HEK293 (cell line): ENCODE results near the gene CSRP1.
A peak's percentile ranks its signal among the peaks of the same experiment; 100 is the strongest.

ENCODE experiments used
- BCL11A ChIP-seq: fragments of 450-650 bp; formaldehyde crosslinking; IDR thresholded peaks from 2 replicates; pipeline ENCODE4 v1.5.1; 2016; ENCODE audit warnings: low read depth, missing biosample characterization, missing genetic modification characterization
- BCL11B ChIP-seq: fragments of 450-650 bp; formaldehyde crosslinking; IDR thresholded peaks from 2 replicates; pipeline ENCODE4 v1.5.1; 2016; ENCODE audit warnings: low read depth, missing biosample characterization, missing genetic modification characterization
- GFI1B ChIP-seq: fragments of 450-650 bp; formaldehyde crosslinking; IDR thresholded peaks from 2 replicates; pipeline ENCODE4 v1.5.1; 2016; ENCODE audit warnings: missing biosample characterization, missing genetic modification characterization
- GLI4 ChIP-seq: fragments of 450-650 bp; formaldehyde crosslinking; IDR thresholded peaks from 2 replicates; pipeline ENCODE4 v1.5.1; 2016; ENCODE audit warnings: missing biosample characterization, missing genetic modification characterization
- HOXC10 ChIP-seq: sonication (generic); formaldehyde crosslinking; IDR thresholded peaks from 2 replicates; pipeline ENCODE4 v1.8.1; 2023; ENCODE audit warnings: mild to moderate bottlenecking, missing genetic modification reagents
- KLF9 ChIP-seq: fragments of 450-650 bp; formaldehyde crosslinking; IDR thresholded peaks from 2 replicates; pipeline ENCODE4 v1.5.1; 2016; ENCODE audit warnings: missing biosample characterization, missing genetic modification characterization, low read depth
- MEIS1 ChIP-seq: sonication (generic); formaldehyde crosslinking; IDR thresholded peaks from 2 replicates; pipeline ENCODE4 v1.8.1; 2022; ENCODE audit warnings: missing genetic modification reagents, mild to moderate bottlenecking, borderline replicate concordance
- MZF1 ChIP-seq: fragments of 450-650 bp; formaldehyde crosslinking; IDR thresholded peaks from 2 replicates; pipeline ENCODE4 v1.5.1; 2017; ENCODE audit warnings: missing biosample characterization, missing genetic modification characterization, borderline replicate concordance
- SP3 ChIP-seq: fragments of 450-650 bp; formaldehyde crosslinking; IDR thresholded peaks from 2 replicates; pipeline ENCODE4 v1.5.1; 2016; ENCODE audit warnings: missing biosample characterization, missing genetic modification characterization
- ZBTB7A ChIP-seq: fragments of 450-650 bp; formaldehyde crosslinking; IDR thresholded peaks from 2 replicates; pipeline ENCODE4 v1.5.1; 2016; ENCODE audit warnings: low read depth, missing biosample characterization, missing genetic modification characterization
- ZBTB8A ChIP-seq: fragments of 450-650 bp; formaldehyde crosslinking; IDR thresholded peaks from 2 replicates; pipeline ENCODE4 v1.5.1; 2016; ENCODE audit warnings: missing biosample characterization, missing genetic modification characterization
- ZEB2 ChIP-seq: fragments of 450-650 bp; formaldehyde crosslinking; IDR thresholded peaks from 2 replicates; pipeline ENCODE4 v1.5.1; 2016; ENCODE audit warnings: missing biosample characterization, missing genetic modification characterization
- ZNF19 ChIP-seq: fragments of 450-650 bp; formaldehyde crosslinking; IDR thresholded peaks from 2 replicates; pipeline ENCODE4; 2016; ENCODE audit warnings: missing biosample characterization, missing genetic modification characterization, low read depth
- ZNF202 ChIP-seq: fragments of 450-650 bp; formaldehyde crosslinking; IDR thresholded peaks from 2 replicates; pipeline ENCODE4 v1.5.1; 2016; ENCODE audit warnings: missing biosample characterization, missing genetic modification characterization, borderline replicate concordance
- ZNF248 ChIP-seq: fragments of 450-650 bp; formaldehyde crosslinking; IDR thresholded peaks from 2 replicates; pipeline ENCODE4 v1.5.1; 2017; ENCODE audit warnings: missing biosample characterization, missing genetic modification characterization
- ZNF292 ChIP-seq: fragments of 450-650 bp; formaldehyde crosslinking; IDR thresholded peaks from 2 replicates; pipeline ENCODE4 v1.5.1; 2016; ENCODE audit warnings: low read depth, missing biosample characterization, missing genetic modification characterization, borderline replicate concordance
- ZNF362 ChIP-seq: fragments of 450-650 bp; formaldehyde crosslinking; IDR thresholded peaks from 2 replicates; pipeline ENCODE4 v1.5.1; 2016; ENCODE audit warnings: missing biosample characterization, missing genetic modification characterization
- ZNF394 ChIP-seq: fragments of 450-650 bp; formaldehyde crosslinking; IDR thresholded peaks from 2 replicates; pipeline ENCODE4 v1.5.1; 2016; ENCODE audit warnings: missing biosample characterization, missing genetic modification characterization, mild to moderate bottlenecking, moderate library complexity, borderline replicate concordance
- ZNF513 ChIP-seq: fragments of 450-650 bp; IDR thresholded peaks from 2 replicates; pipeline ENCODE4 v1.5.1; 2018; ENCODE audit warnings: missing biosample characterization, missing genetic modification characterization
- ZNF530 ChIP-seq: fragments of 450-650 bp; formaldehyde crosslinking; IDR thresholded peaks from 2 replicates; pipeline ENCODE4 v1.5.1; 2016; ENCODE audit warnings: low read depth, missing biosample characterization, missing genetic modification characterization
- ZNF555 ChIP-seq: fragments of 450-650 bp; formaldehyde crosslinking; conservative IDR thresholded peaks from 2 replicates; pipeline ENCODE4 v1.5.1; 2017; ENCODE audit warnings: missing biosample characterization, mild to moderate bottlenecking, missing genetic modification characterization, inconsistent platforms
- ZNF596 ChIP-seq: fragments of 450-650 bp; IDR thresholded peaks from 2 replicates; pipeline ENCODE4 v1.5.0; 2018; ENCODE audit warnings: missing biosample characterization, mild to moderate bottlenecking, missing genetic modification characterization, moderate library complexity
- ZNF629 ChIP-seq: fragments of 450-650 bp; formaldehyde crosslinking; IDR thresholded peaks from 2 replicates; pipeline ENCODE4 v1.5.1; 2017; ENCODE audit warnings: missing biosample characterization, missing genetic modification characterization
- ZNF658 ChIP-seq: fragments of 450-650 bp; formaldehyde crosslinking; IDR thresholded peaks from 2 replicates; pipeline ENCODE4; 2016; ENCODE audit warnings: missing biosample characterization, missing genetic modification characterization
- ZNF677 ChIP-seq: fragments of 450-650 bp; IDR thresholded peaks from 2 replicates; pipeline ENCODE4 v1.5.0; 2018; ENCODE audit warnings: missing biosample characterization, mild to moderate bottlenecking, missing genetic modification characterization, moderate library complexity
- TF ChIP-seq, protein P1 (sequence below): fragments of 450-650 bp; formaldehyde crosslinking; IDR thresholded peaks from 2 replicates; pipeline ENCODE4 v1.5.1; 2016; ENCODE audit warnings: missing biosample characterization, missing genetic modification characterization, borderline replicate concordance
- TF ChIP-seq, protein P2 (sequence below): fragments of 450-650 bp; formaldehyde crosslinking; IDR thresholded peaks from 2 replicates; pipeline ENCODE4 v1.5.1; 2016; ENCODE audit warnings: missing biosample characterization, missing genetic modification characterization
- TF ChIP-seq, protein P3 (sequence below): fragments of 450-650 bp; formaldehyde crosslinking; IDR thresholded peaks from 2 replicates; pipeline ENCODE4 v1.5.1; 2016; ENCODE audit warnings: missing biosample characterization, missing genetic modification characterization
- TF ChIP-seq, protein P4 (sequence below): fragments of 450-650 bp; formaldehyde crosslinking; IDR thresholded peaks from 2 replicates; pipeline ENCODE4 v1.5.1; 2016; ENCODE audit warnings: missing biosample characterization, missing genetic modification characterization

Gene CSRP1

DNA sequence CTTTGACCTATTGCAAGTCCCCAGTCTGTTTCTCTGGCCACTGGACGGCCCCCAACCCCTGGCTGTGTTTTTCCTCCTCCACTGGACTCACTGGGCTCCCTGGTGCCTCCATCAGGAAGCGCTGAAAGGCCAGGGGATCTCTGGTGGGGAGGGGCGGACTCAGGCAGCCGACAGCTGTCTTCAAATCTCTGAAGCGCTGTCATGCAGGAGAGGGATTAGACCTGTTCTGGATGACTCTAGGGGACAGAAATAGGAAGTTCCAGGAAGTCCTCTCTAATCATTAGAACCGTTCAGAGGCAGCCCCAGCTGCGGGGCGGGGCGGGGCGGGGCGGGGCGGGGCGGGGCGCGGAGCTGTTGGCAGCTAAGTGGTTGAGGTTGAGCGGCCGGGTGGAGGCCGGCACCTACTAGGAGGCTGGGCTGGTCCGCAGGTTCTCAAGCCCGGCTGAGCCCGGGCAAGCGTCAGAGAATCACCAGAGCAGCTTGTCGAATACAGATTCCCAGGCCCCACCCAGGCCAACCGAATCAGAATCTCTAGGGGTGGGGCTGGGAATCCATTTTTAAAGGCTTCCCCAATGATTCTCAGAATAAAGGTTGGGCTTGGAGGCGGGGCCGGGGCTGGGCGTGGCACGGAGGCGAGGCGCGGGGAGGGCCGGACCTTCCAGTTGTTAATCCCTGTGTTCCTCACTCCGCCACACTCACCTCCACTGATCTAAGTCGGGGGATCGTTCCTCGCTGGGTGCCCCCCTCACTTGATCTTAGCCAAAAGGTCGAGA is 26.5 kb downstream of the CSRP1 start (continued):
- TF ChIP-seq, protein P1, sequence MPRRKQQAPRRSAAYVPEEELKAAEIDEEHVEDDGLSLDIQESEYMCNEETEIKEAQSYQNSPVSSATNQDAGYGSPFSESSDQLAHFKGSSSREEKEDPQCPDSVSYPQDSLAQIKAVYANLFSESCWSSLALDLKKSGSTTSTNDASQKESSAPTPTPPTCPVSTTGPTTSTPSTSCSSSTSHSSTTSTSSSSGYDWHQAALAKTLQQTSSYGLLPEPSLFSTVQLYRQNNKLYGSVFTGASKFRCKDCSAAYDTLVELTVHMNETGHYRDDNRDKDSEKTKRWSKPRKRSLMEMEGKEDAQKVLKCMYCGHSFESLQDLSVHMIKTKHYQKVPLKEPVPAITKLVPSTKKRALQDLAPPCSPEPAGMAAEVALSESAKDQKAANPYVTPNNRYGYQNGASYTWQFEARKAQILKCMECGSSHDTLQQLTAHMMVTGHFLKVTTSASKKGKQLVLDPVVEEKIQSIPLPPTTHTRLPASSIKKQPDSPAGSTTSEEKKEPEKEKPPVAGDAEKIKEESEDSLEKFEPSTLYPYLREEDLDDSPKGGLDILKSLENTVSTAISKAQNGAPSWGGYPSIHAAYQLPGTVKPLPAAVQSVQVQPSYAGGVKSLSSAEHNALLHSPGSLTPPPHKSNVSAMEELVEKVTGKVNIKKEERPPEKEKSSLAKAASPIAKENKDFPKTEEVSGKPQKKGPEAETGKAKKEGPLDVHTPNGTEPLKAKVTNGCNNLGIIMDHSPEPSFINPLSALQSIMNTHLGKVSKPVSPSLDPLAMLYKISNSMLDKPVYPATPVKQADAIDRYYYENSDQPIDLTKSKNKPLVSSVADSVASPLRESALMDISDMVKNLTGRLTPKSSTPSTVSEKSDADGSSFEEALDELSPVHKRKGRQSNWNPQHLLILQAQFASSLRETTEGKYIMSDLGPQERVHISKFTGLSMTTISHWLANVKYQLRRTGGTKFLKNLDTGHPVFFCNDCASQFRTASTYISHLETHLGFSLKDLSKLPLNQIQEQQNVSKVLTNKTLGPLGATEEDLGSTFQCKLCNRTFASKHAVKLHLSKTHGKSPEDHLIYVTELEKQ (tag by site-specific recombination) = no peak
- TF ChIP-seq MZF1 (tag by site-specific recombination) = no peak
- TF ChIP-seq ZNF248 (tag by site-specific recombination) = no peak
- no peak for TF ChIP-seq ZNF596
- no peak for TF ChIP-seq GLI4
- TF ChIP-seq ZNF530 = no peak
- TF ChIP-seq ZEB2 (tag by site-specific recombination) = peak; percentile 58; the same call in 1 of the 2 replicates
- no peak for TF ChIP-seq ZNF202 (tag by site-specific recombination)
- TF ChIP-seq KLF9 (tag by site-specific recombination) = peak; percentile 93
- TF ChIP-seq GFI1B (tag by site-specific recombination) = no peak
- TF ChIP-seq BCL11B = no peak
- TF ChIP-seq MEIS1 (CRISPR knock-in tag) = no peak
- no peak for TF ChIP-seq ZNF19 (tag by site-specific recombination)
- no peak for TF ChIP-seq ZNF677 (tag by site-specific recombination)
- TF ChIP-seq ZNF629 (tag by site-specific recombination) = 0 out of 2 replicates have a peak, but pooled peaks have one; percentile 21
- no peak for TF ChIP-seq ZNF362 (tag by site-specific recombination)
- 0 out of 2 replicates have a peak, but pooled peaks have one; percentile 27 for TF ChIP-seq ZBTB8A (tag by site-specific recombination)
- TF ChIP-seq, protein P2, sequence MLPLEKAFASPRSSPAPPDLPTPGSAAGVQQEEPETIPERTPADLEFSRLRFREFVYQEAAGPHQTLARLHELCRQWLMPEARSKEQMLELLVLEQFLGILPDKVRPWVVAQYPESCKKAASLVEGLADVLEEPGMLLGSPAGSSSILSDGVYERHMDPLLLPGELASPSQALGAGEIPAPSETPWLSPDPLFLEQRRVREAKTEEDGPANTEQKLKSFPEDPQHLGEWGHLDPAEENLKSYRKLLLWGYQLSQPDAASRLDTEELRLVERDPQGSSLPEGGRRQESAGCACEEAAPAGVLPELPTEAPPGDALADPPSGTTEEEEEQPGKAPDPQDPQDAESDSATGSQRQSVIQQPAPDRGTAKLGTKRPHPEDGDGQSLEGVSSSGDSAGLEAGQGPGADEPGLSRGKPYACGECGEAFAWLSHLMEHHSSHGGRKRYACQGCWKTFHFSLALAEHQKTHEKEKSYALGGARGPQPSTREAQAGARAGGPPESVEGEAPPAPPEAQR (tag by site-specific recombination) = no peak
- TF ChIP-seq ZNF292 = no peak
- peak; percentile 88 for TF ChIP-seq SP3 (tag by site-specific recombination)
- no peak for TF ChIP-seq ZNF394 (tag by site-specific recombination)
- TF ChIP-seq ZNF513 (tag by site-specific recombination) = no peak
- TF ChIP-seq, protein P3, sequence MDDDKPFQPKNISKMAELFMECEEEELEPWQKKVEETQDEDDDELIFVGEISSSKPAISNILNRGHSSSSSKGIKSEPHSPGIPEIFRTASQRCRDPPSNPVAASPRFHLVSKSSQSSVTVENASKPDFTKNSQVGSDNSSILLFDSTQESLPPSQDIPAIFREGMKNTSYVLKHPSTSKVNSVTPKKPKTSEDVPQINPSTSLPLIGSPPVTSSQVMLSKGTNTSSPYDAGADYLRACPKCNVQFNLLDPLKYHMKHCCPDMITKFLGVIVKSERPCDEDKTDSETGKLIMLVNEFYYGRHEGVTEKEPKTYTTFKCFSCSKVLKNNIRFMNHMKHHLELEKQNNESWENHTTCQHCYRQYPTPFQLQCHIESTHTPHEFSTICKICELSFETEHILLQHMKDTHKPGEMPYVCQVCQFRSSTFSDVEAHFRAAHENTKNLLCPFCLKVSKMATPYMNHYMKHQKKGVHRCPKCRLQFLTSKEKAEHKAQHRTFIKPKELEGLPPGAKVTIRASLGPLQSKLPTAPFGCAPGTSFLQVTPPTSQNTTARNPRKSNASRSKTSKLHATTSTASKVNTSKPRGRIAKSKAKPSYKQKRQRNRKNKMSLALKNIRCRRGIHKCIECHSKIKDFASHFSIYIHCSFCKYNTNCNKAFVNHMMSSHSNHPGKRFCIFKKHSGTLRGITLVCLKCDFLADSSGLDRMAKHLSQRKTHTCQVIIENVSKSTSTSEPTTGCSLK (tag by site-specific recombination) = no peak
- TF ChIP-seq BCL11A (tag by site-specific recombination) = no peak
- no peak for TF ChIP-seq ZNF555 (tag by site-specific recombination)
- no peak for TF ChIP-seq ZNF658 (tag by site-specific recombination)
- TF ChIP-seq, protein P4, sequence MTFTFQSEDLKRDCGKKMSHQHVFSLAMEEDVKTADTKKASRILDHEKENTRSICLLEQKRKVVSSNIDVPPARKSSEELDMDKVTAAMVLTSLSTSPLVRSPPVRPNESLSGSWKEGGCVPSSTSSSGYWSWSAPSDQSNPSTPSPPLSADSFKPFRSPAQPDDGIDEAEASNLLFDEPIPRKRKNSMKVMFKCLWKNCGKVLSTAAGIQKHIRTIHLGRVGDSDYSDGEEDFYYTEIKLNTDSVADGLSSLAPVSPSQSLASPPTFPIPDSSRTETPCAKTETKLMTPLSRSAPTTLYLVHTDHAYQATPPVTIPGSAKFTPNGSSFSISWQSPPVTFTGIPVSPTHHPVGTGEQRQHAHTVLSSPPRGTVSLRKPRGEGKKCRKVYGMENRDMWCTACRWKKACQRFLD (tag by site-specific recombination) = no peak
- TF ChIP-seq ZBTB7A (tag by site-specific recombination) = no peak
- no peak for TF ChIP-seq HOXC10 (CRISPR knock-in tag)
